ENCODE results near the gene GRIPAP1. TPM values are rescaled to one million over a fixed set of nuclear protein-coding genes. Genes with fewer than 3 reads are reported as not detected.
A peak's percentile ranks its signal among the peaks of the same experiment; 100 is the strongest.

The GRIPAP1 gene
- total RNA-seq, 2 donors from 2014 or later, result 9.6 to 16.0 TPM

DNA sequence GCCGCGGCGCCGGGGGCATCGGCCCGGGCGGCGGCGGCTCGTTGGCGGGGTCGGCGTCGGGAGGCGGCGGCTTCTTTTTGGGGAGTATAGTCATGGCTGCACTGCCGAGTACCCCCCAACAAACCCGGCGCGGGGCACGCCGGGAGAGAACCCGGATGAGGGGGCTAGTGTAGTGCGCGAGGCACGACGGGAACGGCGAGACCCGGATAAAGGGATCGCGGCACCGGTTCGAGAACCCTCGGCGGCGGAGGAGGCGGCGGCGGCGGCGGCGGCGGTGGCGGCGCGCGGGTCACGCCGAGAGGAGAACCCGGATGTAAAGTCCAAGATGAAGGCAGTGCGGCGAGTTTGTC is 44.6 kb downstream of the GRIPAP1 start, which contains the start of gene OTUD5:
OTUD5 (minus strand) TSS at position 131 of the 350 bp plus-strand sequence; CDS start at position 94, 37 bp downstream.
- TF ChIP-seq, protein P1, sequence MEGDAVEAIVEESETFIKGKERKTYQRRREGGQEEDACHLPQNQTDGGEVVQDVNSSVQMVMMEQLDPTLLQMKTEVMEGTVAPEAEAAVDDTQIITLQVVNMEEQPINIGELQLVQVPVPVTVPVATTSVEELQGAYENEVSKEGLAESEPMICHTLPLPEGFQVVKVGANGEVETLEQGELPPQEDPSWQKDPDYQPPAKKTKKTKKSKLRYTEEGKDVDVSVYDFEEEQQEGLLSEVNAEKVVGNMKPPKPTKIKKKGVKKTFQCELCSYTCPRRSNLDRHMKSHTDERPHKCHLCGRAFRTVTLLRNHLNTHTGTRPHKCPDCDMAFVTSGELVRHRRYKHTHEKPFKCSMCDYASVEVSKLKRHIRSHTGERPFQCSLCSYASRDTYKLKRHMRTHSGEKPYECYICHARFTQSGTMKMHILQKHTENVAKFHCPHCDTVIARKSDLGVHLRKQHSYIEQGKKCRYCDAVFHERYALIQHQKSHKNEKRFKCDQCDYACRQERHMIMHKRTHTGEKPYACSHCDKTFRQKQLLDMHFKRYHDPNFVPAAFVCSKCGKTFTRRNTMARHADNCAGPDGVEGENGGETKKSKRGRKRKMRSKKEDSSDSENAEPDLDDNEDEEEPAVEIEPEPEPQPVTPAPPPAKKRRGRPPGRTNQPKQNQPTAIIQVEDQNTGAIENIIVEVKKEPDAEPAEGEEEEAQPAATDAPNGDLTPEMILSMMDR (IDR thresholded peaks at IDR 0.05), result no peak
- Histone ChIP-seq H3K4me3 (peak within 1 kb of the TSS; percentile 62 to 65), H3K27me3 (no peaks in the 10 kb centered on the region), H3K9me3 (no peaks in the 10 kb centered on the region), H3K27ac (peak within 1 kb of the TSS; percentile 90 to 98), H3K4me1 (peaks cover 0 to 31% of the 10 kb centered on the region in 2 donors), H3K36me3 (peaks cover 14% of the 10 kb centered on the region)
- no peak for DNase-seq (ENCODE audit: low spot score)

GRCh38 chrX:48956728-48957414 is 45.2 kb downstream of the GRIPAP1 start:
- H3K27me3 ChIP-seq, result no peaks in the 10 kb centered on the region
- H3K27ac ChIP-seq, result peak overlapping the region; percentile 90 to 98
- DNase-seq (ENCODE audit: low spot score), result no peak
- TF ChIP-seq, protein P1 (IDR thresholded peaks at IDR 0.05), result no peak
- H3K9me3 ChIP-seq, result no peaks in the 10 kb centered on the region
- H3K4me3 ChIP-seq, result peak overlapping the region; percentile 62 to 65
- H3K4me1 ChIP-seq, result peaks cover 0 to 31% of the 10 kb centered on the region in 2 donors
- peaks cover 14% of the 10 kb centered on the region for H3K36me3 ChIP-seq

DNA sequence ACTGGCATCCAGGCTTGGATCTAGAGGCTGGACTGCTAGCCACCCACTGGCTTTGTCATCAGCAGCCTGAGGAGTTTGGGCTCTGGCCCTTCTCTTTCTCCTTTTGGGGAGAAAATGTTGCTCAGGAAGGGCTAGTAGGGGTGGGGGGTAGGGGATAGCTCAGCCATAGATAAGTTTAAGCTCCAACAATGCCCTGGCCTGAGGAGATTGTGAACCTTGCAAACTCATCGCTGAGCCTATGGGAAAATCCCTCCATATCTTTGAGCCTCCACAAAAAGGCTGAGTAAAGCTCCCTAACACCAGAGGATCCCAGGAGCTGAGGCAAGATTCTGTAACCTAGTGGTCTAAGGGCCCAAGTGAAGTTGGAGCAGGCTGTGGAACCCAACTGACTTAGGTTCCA is 53.5 kb downstream of the GRIPAP1 start:
- H3K27ac ChIP-seq, result no peak overlapping the region
- no peak overlapping the region for H3K4me3 ChIP-seq
- DNase-seq (ENCODE audit: low spot score), result no peak
- H3K36me3 ChIP-seq, result no peaks in the 10 kb centered on the region
- H3K4me1 ChIP-seq, result peaks cover 0 to 2% of the 10 kb centered on the region in 2 donors
- TF ChIP-seq, protein P1 (IDR thresholded peaks at IDR 0.05), result no peak
- no peaks in the 10 kb centered on the region for H3K9me3 ChIP-seq
- H3K27me3 ChIP-seq, result no peaks in the 10 kb centered on the region

DNA sequence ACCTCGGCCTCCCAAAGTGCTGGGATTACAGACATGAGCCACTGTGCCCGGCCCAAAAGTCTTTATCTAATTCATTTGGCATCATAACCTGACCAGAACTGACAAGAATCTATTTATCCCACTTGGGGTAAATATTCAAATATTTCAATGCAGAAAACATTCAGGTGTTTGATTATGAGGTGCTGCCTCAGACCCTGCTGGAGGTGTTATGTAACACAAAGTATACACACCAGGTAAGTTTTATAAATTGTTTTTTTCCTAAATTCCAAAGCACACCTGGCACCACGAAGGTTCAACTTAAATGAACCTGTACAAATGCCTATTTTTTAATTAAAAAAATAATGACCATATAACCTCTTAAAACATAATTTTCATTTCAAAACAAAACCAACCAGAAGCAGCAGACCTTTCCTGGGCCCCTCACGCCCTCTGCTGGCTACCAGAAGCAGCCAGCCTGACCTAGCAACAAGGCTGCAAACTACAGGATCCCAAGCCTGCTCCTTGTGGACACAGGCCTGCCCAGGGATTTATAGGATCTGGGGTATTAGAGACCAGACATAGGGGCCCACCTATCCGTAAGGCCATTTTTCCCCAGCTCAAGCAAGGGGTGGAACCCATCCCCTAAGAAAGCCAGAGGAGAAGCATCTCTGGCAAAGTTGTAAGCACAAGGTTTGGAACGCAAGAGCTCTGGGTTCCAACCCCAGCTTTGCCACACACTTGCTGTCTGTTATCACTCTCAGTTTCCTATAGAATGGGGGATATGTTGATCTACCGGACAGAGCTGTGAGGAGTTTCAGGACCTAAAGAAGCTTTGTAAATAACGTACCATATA is 56.3 kb downstream of the GRIPAP1 start:
- no peaks in the 10 kb centered on the region for H3K27me3 ChIP-seq
- DNase-seq (ENCODE audit: low spot score), result no peak
- TF ChIP-seq, protein P1 (IDR thresholded peaks at IDR 0.05), result peak; percentile 36 to 79
- no peaks in the 10 kb centered on the region for H3K9me3 ChIP-seq
- no peak overlapping the region for H3K4me3 ChIP-seq
- no peak overlapping the region for H3K27ac ChIP-seq
- peaks cover 0 to 5% of the 10 kb centered on the region in 2 donors for H3K4me1 ChIP-seq
- H3K36me3 ChIP-seq, result no peaks in the 10 kb centered on the region

- H3K27ac ChIP-seq, result no peak overlapping the region
- H3K9me3 ChIP-seq, result no peaks in the 10 kb centered on the region
- H3K4me3 ChIP-seq, result no peak overlapping the region
- TF ChIP-seq, protein P1 (IDR thresholded peaks at IDR 0.05), result no peak
- H3K36me3 ChIP-seq, result no peaks in the 10 kb centered on the region
- no peak for DNase-seq (ENCODE audit: low spot score)
- H3K4me1 ChIP-seq, result peaks cover 0 to 11% of the 10 kb centered on the region in 2 donors
- H3K27me3 ChIP-seq, result no peaks in the 10 kb centered on the region
Measured at GRCh38 chrX:48942895-48943294, 59.2 kb downstream of the GRIPAP1 start.
